HEK293 (cell line): ENCODE results near the gene PSAT1.

ENCODE experiments used
- CTCF ChIA-PET: fragments of 350-600 bp; formaldehyde crosslinking; extraction: SDS; loops from one replicate; lab custom pipeline; 2021; ENCODE audit warnings: antibody characterized with exemption; lab: Yijun Ruan, JAX
- POLR2A ChIA-PET: fragments of 300-600 bp; formaldehyde crosslinking; extraction: SDS; loops from one replicate; lab custom pipeline; 2020; ENCODE audit warnings: antibody characterized with exemption, inconsistent platforms; lab: Yijun Ruan, JAX
- H3K27ac ChIP-seq: fragments of 200-500 bp; sonication (Bioruptor generic); 2 replicates; pipeline ENCODE4 v1.5.1; 2014; ENCODE audit warnings: low read depth, low read length, control low read depth, inconsistent platforms; ENCODE audit errors: extremely low read depth
- H3K36me3 ChIP-seq, 2 experiments: fragments of 200-500 bp in 1 of 2; sonication (Bioruptor generic) in 1 of 2; 1 replicate in 1 of 2; 2 replicates in 1 of 2; pipeline ENCODE4 v1.5.1; 2014 to 2017; ENCODE audit warnings: inconsistent platforms in 2 of 2, low read length in 2 of 2; ENCODE audit not compliant: control insufficient read depth in 2 of 2, insufficient read depth in 1 of 2
- H3K4me1 ChIP-seq: fragments of 200-500 bp; sonication (Bioruptor generic); 2 replicates; pipeline ENCODE4 v1.5.1; 2014; ENCODE audit warnings: mild to moderate bottlenecking, low read length, inconsistent platforms; ENCODE audit not compliant: control insufficient read depth, insufficient read depth
- H3K4me3 ChIP-seq: 2 replicates; pipeline ENCODE4 v1.5.1; 2011; ENCODE audit warnings: low read depth, mild to moderate bottlenecking, control low read depth, low read length, moderate library complexity
- H3K9me3 ChIP-seq: fragments of 200-500 bp; sonication (Bioruptor generic); 2 replicates; pipeline ENCODE4 v1.5.1; 2014; ENCODE audit warnings: low read depth, low read length, inconsistent platforms; ENCODE audit not compliant: control insufficient read depth, insufficient read depth
- GLIS1 ChIP-seq: fragments of 450-650 bp; formaldehyde crosslinking; IDR thresholded peaks from 2 replicates; pipeline ENCODE4 v1.5.1; 2016; ENCODE audit warnings: missing biosample characterization, missing genetic modification characterization
- GLIS2 ChIP-seq: fragments of 450-650 bp; formaldehyde crosslinking; IDR thresholded peaks from 2 replicates; pipeline ENCODE4 v1.5.1; 2016; ENCODE audit warnings: missing biosample characterization, missing genetic modification characterization
- HOXD13 ChIP-seq: sonication (generic); formaldehyde crosslinking; IDR thresholded peaks from 2 replicates; pipeline ENCODE4 v1.8.0; 2022; ENCODE audit warnings: missing genetic modification reagents, borderline replicate concordance
- MYNN ChIP-seq: fragments of 450-650 bp; formaldehyde crosslinking; IDR thresholded peaks from 2 replicates; pipeline ENCODE4 v1.5.1; 2016; ENCODE audit warnings: missing biosample characterization, missing genetic modification characterization, borderline replicate concordance
- SCRT1 ChIP-seq: fragments of 450-650 bp; formaldehyde crosslinking; IDR thresholded peaks from 2 replicates; pipeline ENCODE4 v1.5.1; 2016; ENCODE audit warnings: missing biosample characterization, missing genetic modification characterization, borderline replicate concordance
- SCRT2 ChIP-seq: fragments of 450-650 bp; formaldehyde crosslinking; IDR thresholded peaks from 2 replicates; pipeline ENCODE4 v1.5.1; 2016; ENCODE audit warnings: missing biosample characterization, missing genetic modification characterization
- ZFHX2 ChIP-seq: fragments of 450-650 bp; formaldehyde crosslinking; conservative IDR thresholded peaks from 2 replicates; pipeline ENCODE4 v1.5.1; 2016; ENCODE audit warnings: missing biosample characterization, missing genetic modification characterization
- ZFP3 ChIP-seq: fragments of 450-650 bp; formaldehyde crosslinking; IDR thresholded peaks from 2 replicates; pipeline ENCODE4 v1.5.1; 2016; ENCODE audit warnings: low read depth, missing biosample characterization, missing genetic modification characterization
- ZNF112 ChIP-seq: fragments of 450-650 bp; formaldehyde crosslinking; IDR thresholded peaks from 2 replicates; pipeline ENCODE4 v1.5.0; 2017; ENCODE audit warnings: missing biosample characterization, missing genetic modification characterization
- ZNF155 ChIP-seq: fragments of 450-650 bp; formaldehyde crosslinking; IDR thresholded peaks from 2 replicates; pipeline ENCODE4 v1.5.1; 2016; ENCODE audit warnings: missing biosample characterization, missing genetic modification characterization
- ZNF157 ChIP-seq: fragments of 450-650 bp; formaldehyde crosslinking; IDR thresholded peaks from 2 replicates; pipeline ENCODE4 v1.5.1; 2016; ENCODE audit warnings: missing biosample characterization, missing genetic modification characterization
- ZNF24 ChIP-seq: fragments of 450-650 bp; formaldehyde crosslinking; IDR thresholded peaks from 2 replicates; pipeline ENCODE4 v1.5.1; 2016; ENCODE audit warnings: missing biosample characterization, missing genetic modification characterization
- ZNF335 ChIP-seq: fragments of 450-650 bp; formaldehyde crosslinking; conservative IDR thresholded peaks from 2 replicates; pipeline ENCODE4 v1.5.1; 2016; ENCODE audit warnings: missing biosample characterization, missing genetic modification characterization
- ZNF350 ChIP-seq: fragments of 450-650 bp; formaldehyde crosslinking; IDR thresholded peaks from 2 replicates; pipeline ENCODE4 v1.5.0; 2017; ENCODE audit warnings: missing biosample characterization, mild to moderate bottlenecking, missing genetic modification characterization
- ZNF514 ChIP-seq: fragments of 450-650 bp; formaldehyde crosslinking; IDR thresholded peaks from 2 replicates; pipeline ENCODE4 v1.5.1; 2016; ENCODE audit warnings: missing biosample characterization, missing genetic modification characterization
- ZNF560 ChIP-seq: fragments of 450-650 bp; formaldehyde crosslinking; IDR thresholded peaks from 2 replicates; pipeline ENCODE4 v1.5.1; 2017; ENCODE audit warnings: missing biosample characterization, missing genetic modification characterization, borderline replicate concordance
- ZNF621 ChIP-seq: fragments of 450-650 bp; formaldehyde crosslinking; IDR thresholded peaks from 2 replicates; pipeline ENCODE4 v1.5.1; 2017; ENCODE audit warnings: missing biosample characterization, missing genetic modification characterization
- ZNF777 ChIP-seq: fragments of 450-650 bp; formaldehyde crosslinking; IDR thresholded peaks from 2 replicates; pipeline ENCODE4 v1.5.1; 2017; ENCODE audit warnings: missing biosample characterization, missing genetic modification characterization, borderline replicate concordance
- ZNF791 ChIP-seq: fragments of 450-650 bp; formaldehyde crosslinking; IDR thresholded peaks from 2 replicates; pipeline ENCODE4 v1.5.1; 2016; ENCODE audit warnings: missing biosample characterization, missing genetic modification characterization
- ZNF792 ChIP-seq: fragments of 450-650 bp; formaldehyde crosslinking; IDR thresholded peaks from 2 replicates; pipeline ENCODE4 v1.5.1; 2016; ENCODE audit warnings: missing biosample characterization, missing genetic modification characterization
- ZSCAN16 ChIP-seq: fragments of 450-650 bp; formaldehyde crosslinking; IDR thresholded peaks from 2 replicates; pipeline ENCODE4 v1.5.1; 2016; ENCODE audit warnings: missing biosample characterization, missing genetic modification characterization
- ZXDB ChIP-seq: fragments of 450-650 bp; formaldehyde crosslinking; IDR thresholded peaks from 2 replicates; pipeline ENCODE4 v1.5.1; 2016; ENCODE audit warnings: missing biosample characterization, missing genetic modification characterization
- TF ChIP-seq, protein P1 (sequence below): fragments of 450-650 bp; IDR thresholded peaks from 2 replicates; pipeline ENCODE4 v1.5.1; 2018; ENCODE audit warnings: missing biosample characterization, mild to moderate bottlenecking, missing genetic modification characterization
- TF ChIP-seq, protein P2 (sequence below): fragments of 450-650 bp; formaldehyde crosslinking; IDR thresholded peaks from 2 replicates; pipeline ENCODE4 v1.5.1; 2016; ENCODE audit warnings: missing biosample characterization, missing genetic modification characterization
- TF ChIP-seq, protein P3 (sequence below): fragments of 450-650 bp; formaldehyde crosslinking; IDR thresholded peaks from 2 replicates; pipeline ENCODE4 v1.5.1; 2016; ENCODE audit warnings: missing biosample characterization, missing genetic modification characterization

Gene PSAT1

DNA sequence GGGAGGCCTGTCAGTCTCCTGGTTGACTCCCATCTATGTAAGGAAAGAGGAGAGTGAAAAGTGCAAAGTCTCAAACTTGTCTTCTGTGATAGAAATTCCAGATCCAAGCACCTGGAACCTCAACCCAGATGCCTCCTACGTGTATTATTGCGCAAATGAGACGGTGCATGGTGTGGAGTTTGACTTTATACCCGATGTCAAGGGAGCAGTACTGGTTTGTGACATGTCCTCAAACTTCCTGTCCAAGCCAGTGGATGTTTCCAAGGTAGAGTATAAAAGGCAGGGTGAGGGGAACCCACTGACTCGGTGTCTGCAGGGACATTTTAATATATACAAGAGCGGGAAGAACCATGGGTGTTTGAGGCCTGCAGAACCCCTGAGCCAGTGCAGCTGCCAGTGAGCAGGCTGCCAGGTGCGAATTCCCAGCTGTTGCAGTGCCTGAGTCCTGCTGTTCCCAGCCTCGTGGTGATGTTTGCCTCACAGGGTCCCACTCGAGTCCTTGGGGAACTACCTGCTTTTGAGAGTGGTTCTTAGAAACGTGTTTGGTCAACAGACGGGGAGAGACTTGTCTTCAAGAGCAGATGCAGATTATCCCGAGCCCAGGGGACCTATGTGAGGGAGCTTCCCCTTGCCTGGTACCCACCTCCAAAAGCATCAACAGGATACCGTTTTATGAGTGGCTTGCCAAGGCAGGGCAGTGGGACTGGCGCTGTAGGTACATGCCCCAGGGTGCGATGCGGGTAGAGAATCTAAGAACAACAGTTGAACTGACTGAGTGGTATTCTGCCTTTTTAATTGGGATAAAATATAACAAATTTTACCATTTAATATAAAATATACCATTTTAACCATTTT is 9.5 kb downstream of the PSAT1 start:
- Histone ChIP-seq H3K4me1 (no peaks in the 10 kb centered on the region), H3K27ac (no peak overlapping the region), H3K36me3 (peaks cover 16 to 90% of the 10 kb centered on the region in 2 experiments), H3K4me3 (no peak overlapping the region), H3K9me3 (no peaks in the 10 kb centered on the region)
- TF ChIP-seq ZNF24 (tag by site-specific recombination) (no peak), ZNF335 (tag by site-specific recombination) (no peak), ZNF157 (tag by site-specific recombination) (no peak)
- ChIA-PET POLR2A (no interaction called here), CTCF (no interaction called here)

DNA sequence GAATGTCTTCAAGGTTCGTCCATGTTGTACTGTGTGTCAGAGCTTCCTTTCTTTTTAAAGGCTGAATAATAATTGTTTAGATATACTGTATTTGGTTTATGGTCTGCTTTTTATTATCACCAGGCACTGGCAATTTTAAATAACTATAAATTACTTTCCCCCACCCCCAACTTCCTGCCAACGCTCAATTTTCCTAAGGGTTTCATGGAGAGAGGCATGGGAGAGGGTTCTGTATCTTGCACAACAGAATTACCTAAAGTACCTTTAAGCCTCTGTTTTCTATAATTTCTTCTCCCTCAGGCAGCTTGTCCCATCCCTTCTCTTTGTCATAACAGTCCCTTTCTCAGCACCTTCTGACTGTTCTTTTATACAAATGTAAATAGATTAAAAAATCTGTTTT is 10.4 kb downstream of the PSAT1 start:
- Histone ChIP-seq H3K4me3 (no peak overlapping the region), H3K9me3 (no peaks in the 10 kb centered on the region), H3K4me1 (no peaks in the 10 kb centered on the region), H3K36me3 (peaks cover 18 to 90% of the 10 kb centered on the region in 2 experiments; a peak in 2 of 3 replicates), H3K27ac (no peak overlapping the region)
- TF ChIP-seq, protein P1, sequence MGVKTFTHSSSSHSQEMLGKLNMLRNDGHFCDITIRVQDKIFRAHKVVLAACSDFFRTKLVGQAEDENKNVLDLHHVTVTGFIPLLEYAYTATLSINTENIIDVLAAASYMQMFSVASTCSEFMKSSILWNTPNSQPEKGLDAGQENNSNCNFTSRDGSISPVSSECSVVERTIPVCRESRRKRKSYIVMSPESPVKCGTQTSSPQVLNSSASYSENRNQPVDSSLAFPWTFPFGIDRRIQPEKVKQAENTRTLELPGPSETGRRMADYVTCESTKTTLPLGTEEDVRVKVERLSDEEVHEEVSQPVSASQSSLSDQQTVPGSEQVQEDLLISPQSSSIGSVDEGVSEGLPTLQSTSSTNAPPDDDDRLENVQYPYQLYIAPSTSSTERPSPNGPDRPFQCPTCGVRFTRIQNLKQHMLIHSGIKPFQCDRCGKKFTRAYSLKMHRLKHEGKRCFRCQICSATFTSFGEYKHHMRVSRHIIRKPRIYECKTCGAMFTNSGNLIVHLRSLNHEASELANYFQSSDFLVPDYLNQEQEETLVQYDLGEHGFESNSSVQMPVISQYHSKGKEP (tag by site-specific recombination): no peak
- no peak for TF ChIP-seq ZNF112
- TF ChIP-seq, protein P2, sequence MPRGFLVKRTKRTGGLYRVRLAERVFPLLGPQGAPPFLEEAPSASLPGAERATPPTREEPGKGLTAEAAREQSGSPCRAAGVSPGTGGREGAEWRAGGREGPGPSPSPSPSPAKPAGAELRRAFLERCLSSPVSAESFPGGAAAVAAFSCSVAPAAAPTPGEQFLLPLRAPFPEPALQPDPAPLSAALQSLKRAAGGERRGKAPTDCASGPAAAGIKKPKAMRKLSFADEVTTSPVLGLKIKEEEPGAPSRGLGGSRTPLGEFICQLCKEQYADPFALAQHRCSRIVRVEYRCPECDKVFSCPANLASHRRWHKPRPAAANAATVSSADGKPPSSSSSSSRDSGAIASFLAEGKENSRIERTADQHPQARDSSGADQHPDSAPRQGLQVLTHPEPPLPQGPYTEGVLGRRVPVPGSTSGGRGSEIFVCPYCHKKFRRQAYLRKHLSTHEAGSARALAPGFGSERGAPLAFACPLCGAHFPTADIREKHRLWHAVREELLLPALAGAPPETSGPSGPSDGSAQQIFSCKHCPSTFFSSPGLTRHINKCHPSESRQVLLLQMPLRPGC (tag by site-specific recombination): no peak
- TF ChIP-seq ZNF350: no peak
- CTCF ChIA-PET: no interaction called here
- POLR2A ChIA-PET: no interaction called here

DNA sequence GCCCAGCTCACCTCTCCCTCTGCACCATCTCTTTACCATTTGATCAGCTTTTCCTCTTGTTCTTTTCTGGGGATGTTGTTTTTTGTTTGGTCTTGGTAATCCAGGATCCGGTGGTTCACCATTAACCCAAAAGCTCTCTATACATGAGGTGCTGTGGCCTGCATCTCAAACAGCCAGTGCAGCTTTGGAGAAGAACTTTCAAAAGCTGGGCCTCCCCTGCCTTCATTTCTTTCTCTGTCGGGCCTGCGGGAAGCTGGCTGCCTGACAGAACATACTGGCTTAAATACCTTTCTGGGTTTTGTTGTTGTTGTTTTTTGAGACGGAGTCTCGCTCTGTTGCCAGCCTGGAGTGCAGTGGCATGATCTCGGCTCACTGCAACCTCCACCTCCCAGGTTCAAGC is 12.1 kb downstream of the PSAT1 start:
- CTCF ChIA-PET: no interaction called here
- Histone ChIP-seq H3K4me1 (no peaks in the 10 kb centered on the region), H3K9me3 (no peaks in the 10 kb centered on the region), H3K4me3 (no peak overlapping the region), H3K27ac (no peak overlapping the region), H3K36me3 (peaks cover 22 to 78% of the 10 kb centered on the region in 2 experiments; a peak in 2 of 3 replicates)
- no peak for TF ChIP-seq GLIS1 (tag by site-specific recombination)
- no peak for TF ChIP-seq SCRT2 (tag by site-specific recombination)
- TF ChIP-seq MYNN (tag by site-specific recombination): no peak
- TF ChIP-seq, protein P3, sequence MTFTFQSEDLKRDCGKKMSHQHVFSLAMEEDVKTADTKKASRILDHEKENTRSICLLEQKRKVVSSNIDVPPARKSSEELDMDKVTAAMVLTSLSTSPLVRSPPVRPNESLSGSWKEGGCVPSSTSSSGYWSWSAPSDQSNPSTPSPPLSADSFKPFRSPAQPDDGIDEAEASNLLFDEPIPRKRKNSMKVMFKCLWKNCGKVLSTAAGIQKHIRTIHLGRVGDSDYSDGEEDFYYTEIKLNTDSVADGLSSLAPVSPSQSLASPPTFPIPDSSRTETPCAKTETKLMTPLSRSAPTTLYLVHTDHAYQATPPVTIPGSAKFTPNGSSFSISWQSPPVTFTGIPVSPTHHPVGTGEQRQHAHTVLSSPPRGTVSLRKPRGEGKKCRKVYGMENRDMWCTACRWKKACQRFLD (tag by site-specific recombination): no peak
- TF ChIP-seq ZNF621 (tag by site-specific recombination): no peak
- TF ChIP-seq ZNF777 (tag by site-specific recombination): no peak
- TF ChIP-seq ZNF560 (tag by site-specific recombination): no peak
- no peak for TF ChIP-seq ZFHX2
- TF ChIP-seq HOXD13 (CRISPR knock-in tag): no peak
- TF ChIP-seq ZFP3 (tag by site-specific recombination): no peak
- no peak for TF ChIP-seq ZXDB (tag by site-specific recombination)
- TF ChIP-seq ZNF514: no peak
- no peak for TF ChIP-seq ZSCAN16 (tag by site-specific recombination)
- no peak for TF ChIP-seq ZNF792 (tag by site-specific recombination)
- TF ChIP-seq ZNF791: no peak
- TF ChIP-seq GLIS2 (tag by site-specific recombination): no peak
- no peak for TF ChIP-seq SCRT1 (tag by site-specific recombination)
- no peak for TF ChIP-seq ZNF155 (tag by site-specific recombination)
- POLR2A ChIA-PET: interaction anchor here (1.2 to 8.6 kb wide), 2 partner anchors 11 to 36 kb away, joined by 3 to 70 read pairs; partner anchors contain the start of gene PSAT1
